Esophagus squamous epithelium (tissue), 4 donors: ENCODE measurements around the gene BSDC1.

Experiments
- CTCF ChIP-seq, 6 experiments: fragments of 450-650 bp in 4 of 6; fragments of 200-600 bp in 2 of 6; sonication (generic) in 2 of 6; IDR thresholded peaks; one replicate each; pipeline ENCODE4 v1.5.1; 2016 to 2019; ENCODE audit warnings: antibody characterized with exemption in 6 of 6, mild to moderate bottlenecking in 4 of 6, moderate library complexity in 4 of 6
- POLR2A ChIP-seq, 4 donors: fragments of 450-650 bp; IDR thresholded peaks; one replicate each; pipeline ENCODE4 v1.6.1; 2017; ENCODE audit warnings: antibody characterized with exemption in 4 of 4, mild to moderate bottlenecking in 4 of 4, moderate library complexity in 3 of 4

GRCh38 chr1:32365445-32365844 lies 28.8 kb downstream of the BSDC1 start:
- no peak for TF ChIP-seq POLR2A (IDR thresholded peaks at IDR 0.05)
- TF ChIP-seq CTCF (IDR thresholded peaks at IDR 0.05) = no peak
